ENCODE data around the gene GPR146. TPM values are rescaled to one million over a fixed set of nuclear protein-coding genes. Genes with fewer than 3 reads are reported as not detected.
"Not testable (repeated sequence)": the region's sequence is repeated elsewhere in the genome, so short reads cannot be mapped to it uniquely, and the experiment has no call there.

GPR146 gene
- total RNA-seq, 1 donor from 2014 or later, result 1.2 TPM

GRCh38 chr7:997404-998395 lies 46.6 kb upstream of the GPR146 start:
- H3K27me3 Mint-ChIP-seq, result no peaks in the 10 kb centered on the region
- no peaks in the 10 kb centered on the region for H3K36me3 Mint-ChIP-seq
- peak; percentile 18 for TF ChIP-seq CTCF (conservative IDR thresholded peaks at IDR 0.05)
- H3K27ac Mint-ChIP-seq, result peak overlapping the region; percentile 23
- no peaks in the 10 kb centered on the region for H3K9me3 Mint-ChIP-seq
- peaks cover 10% of the 10 kb centered on the region for H3K4me1 Mint-ChIP-seq (ENCODE audit: unreplicated experiment)
- no peak for DNase-seq (ENCODE audit: extremely low spot score, unreplicated experiment)
- H3K4me3 Mint-ChIP-seq, result no peak overlapping the region

GRCh38 chr7:999149-999879 lies 45.0 kb upstream of the GPR146 start:
- H3K27ac Mint-ChIP-seq, result no peak overlapping the region
- no peak for TF ChIP-seq CTCF (conservative IDR thresholded peaks at IDR 0.05)
- no peaks in the 10 kb centered on the region for H3K9me3 Mint-ChIP-seq
- no peak for DNase-seq (ENCODE audit: extremely low spot score, unreplicated experiment)
- no peaks in the 10 kb centered on the region for H3K36me3 Mint-ChIP-seq
- peaks cover 3% of the 10 kb centered on the region for H3K4me1 Mint-ChIP-seq (ENCODE audit: unreplicated experiment)
- no peaks in the 10 kb centered on the region for H3K27me3 Mint-ChIP-seq
- no peak overlapping the region for H3K4me3 Mint-ChIP-seq

GRCh38 chr7:999941-1000935 lies 44.1 kb upstream of the GPR146 start:
- peaks cover 3% of the 10 kb centered on the region for H3K4me1 Mint-ChIP-seq (ENCODE audit: unreplicated experiment)
- H3K27me3 Mint-ChIP-seq, result no peaks in the 10 kb centered on the region
- no peak for TF ChIP-seq CTCF (conservative IDR thresholded peaks at IDR 0.05)
- no peak for DNase-seq (ENCODE audit: extremely low spot score, unreplicated experiment)
- H3K27ac Mint-ChIP-seq, result no peak overlapping the region
- H3K36me3 Mint-ChIP-seq, result no peaks in the 10 kb centered on the region
- H3K4me3 Mint-ChIP-seq, result no peak overlapping the region
- H3K9me3 Mint-ChIP-seq, result no peaks in the 10 kb centered on the region

GRCh38 chr7:1001069-1001770 lies 43.1 kb upstream of the GPR146 start:
- H3K27ac Mint-ChIP-seq, result peak overlapping the region; percentile 55
- DNase-seq (ENCODE audit: extremely low spot score, unreplicated experiment), result not testable (repeated sequence)

GRCh38 chr7:1002026-1002425 lies 42.3 kb upstream of the GPR146 start:
- not testable (repeated sequence) for DNase-seq (ENCODE audit: extremely low spot score, unreplicated experiment); H3K4me1 Mint-ChIP-seq (ENCODE audit: unreplicated experiment); H3K36me3 Mint-ChIP-seq; H3K9me3 Mint-ChIP-seq; H3K27me3 Mint-ChIP-seq; H3K4me3 Mint-ChIP-seq; H3K27ac Mint-ChIP-seq

More at GRCh38 chr7:1001069-1001770, 43.1 kb upstream of the GPR146 start:
- not testable (repeated sequence) for H3K4me3 Mint-ChIP-seq; H3K27me3 Mint-ChIP-seq; H3K9me3 Mint-ChIP-seq; H3K4me1 Mint-ChIP-seq (ENCODE audit: unreplicated experiment); H3K36me3 Mint-ChIP-seq

GRCh38 chr7:1002445-1002844 lies 41.9 kb upstream of the GPR146 start:
- H3K9me3 Mint-ChIP-seq, result not testable (repeated sequence)

More at GRCh38 chr7:1002445-1002844, 41.9 kb upstream of the GPR146 start:
- H3K4me1 Mint-ChIP-seq (ENCODE audit: unreplicated experiment); H3K4me3 Mint-ChIP-seq; DNase-seq (ENCODE audit: extremely low spot score, unreplicated experiment); H3K27me3 Mint-ChIP-seq; H3K27ac Mint-ChIP-seq; H3K36me3 Mint-ChIP-seq: not testable (repeated sequence)
